Epithelial cell of proximal tubule (primary cell): ENCODE data around the gene SERTAD2. TPM values are rescaled to one million over a fixed set of nuclear protein-coding genes. Genes with fewer than 3 reads are reported as not detected.
A peak's percentile ranks its signal among the peaks of the same experiment; 100 is the strongest.

Experiments
- DNase-seq: peaks from one replicate; pipeline ENCODE4 v3.0.0-alpha.2; 2011; ENCODE audit warnings: low read depth
- H3K4me3 ChIP-seq: 2 replicates; pipeline ENCODE4 v1.5.1; 2011; ENCODE audit warnings: low read depth, mild to moderate bottlenecking, low read length
- total RNA-seq: library from RNA; depleted of rRNA; stranded (reverse); fragments of >200 nt; gene quantifications from 2 replicates; pipeline ENCODE4 v1.2.3, GENCODE V29; 2015
- TF ChIP-seq, protein P1 (sequence below): conservative IDR thresholded peaks from 2 replicates; pipeline ENCODE4 v1.5.1; 2012; ENCODE audit warnings: low read depth, mild to moderate bottlenecking, low read length

The SERTAD2 gene
- total RNA-seq, 1 donor from 2014 or later, result 20.9 TPM

- no peak overlapping the region for H3K4me3 ChIP-seq
- DNase-seq, result peak; percentile 39
These were observed 59.3 kb downstream of the SERTAD2 start for GRCh38 chr2:64594226-64594989.

GRCh38 chr2:64593035-64593655 is 60.6 kb downstream of the SERTAD2 start:
- TF ChIP-seq, protein P1, sequence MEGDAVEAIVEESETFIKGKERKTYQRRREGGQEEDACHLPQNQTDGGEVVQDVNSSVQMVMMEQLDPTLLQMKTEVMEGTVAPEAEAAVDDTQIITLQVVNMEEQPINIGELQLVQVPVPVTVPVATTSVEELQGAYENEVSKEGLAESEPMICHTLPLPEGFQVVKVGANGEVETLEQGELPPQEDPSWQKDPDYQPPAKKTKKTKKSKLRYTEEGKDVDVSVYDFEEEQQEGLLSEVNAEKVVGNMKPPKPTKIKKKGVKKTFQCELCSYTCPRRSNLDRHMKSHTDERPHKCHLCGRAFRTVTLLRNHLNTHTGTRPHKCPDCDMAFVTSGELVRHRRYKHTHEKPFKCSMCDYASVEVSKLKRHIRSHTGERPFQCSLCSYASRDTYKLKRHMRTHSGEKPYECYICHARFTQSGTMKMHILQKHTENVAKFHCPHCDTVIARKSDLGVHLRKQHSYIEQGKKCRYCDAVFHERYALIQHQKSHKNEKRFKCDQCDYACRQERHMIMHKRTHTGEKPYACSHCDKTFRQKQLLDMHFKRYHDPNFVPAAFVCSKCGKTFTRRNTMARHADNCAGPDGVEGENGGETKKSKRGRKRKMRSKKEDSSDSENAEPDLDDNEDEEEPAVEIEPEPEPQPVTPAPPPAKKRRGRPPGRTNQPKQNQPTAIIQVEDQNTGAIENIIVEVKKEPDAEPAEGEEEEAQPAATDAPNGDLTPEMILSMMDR, result no peak
- DNase-seq, result peak; percentile 9
- H3K4me3 ChIP-seq, result no peak overlapping the region

More at GRCh38 chr2:64594226-64594989, 59.3 kb downstream of the SERTAD2 start:
- TF ChIP-seq, protein P1, result no peak

DNA sequence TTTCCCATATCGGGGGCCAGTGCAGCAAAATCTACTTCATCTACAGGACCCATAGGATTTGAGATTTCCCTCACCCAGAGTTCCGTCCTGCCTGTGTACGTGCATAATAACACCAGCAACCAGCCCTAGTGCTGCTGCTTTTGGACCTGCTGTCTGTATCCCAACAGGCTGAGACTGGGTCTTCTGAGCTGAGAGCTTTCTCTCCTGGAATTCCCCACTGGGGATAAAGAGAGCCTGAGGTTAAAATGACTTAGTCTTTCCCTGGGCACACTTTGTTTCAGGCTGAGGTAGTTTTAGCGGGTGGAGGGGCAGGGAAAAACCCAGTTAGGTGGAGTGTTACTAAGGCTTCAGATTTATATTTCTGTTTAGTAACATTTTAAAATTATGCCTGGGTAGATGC is 62.5 kb downstream of the SERTAD2 start:
- H3K4me3 ChIP-seq, result no peak overlapping the region
- DNase-seq, result no peak
- TF ChIP-seq, protein P1, result no peak

GRCh38 chr2:64587561-64587960 is 66.2 kb downstream of the SERTAD2 start:
- TF ChIP-seq, protein P1, result no peak
- DNase-seq, result no peak
- H3K4me3 ChIP-seq, result no peak overlapping the region

- DNase-seq, result no peak
- H3K4me3 ChIP-seq, result no peak overlapping the region
- TF ChIP-seq, protein P1, result peak; percentile 75
These were observed 66.7 kb downstream of the SERTAD2 start for GRCh38 chr2:64586883-64587481.

GRCh38 chr2:64586054-64586453 is 67.7 kb downstream of the SERTAD2 start:
- TF ChIP-seq, protein P1, result no peak
- H3K4me3 ChIP-seq, result no peak overlapping the region
- no peak for DNase-seq
